ENCODE results near the gene MGAT3. TPM values are rescaled to one million over a fixed set of nuclear protein-coding genes. Genes with fewer than 3 reads are reported as not detected.

The MGAT3 gene
- total and polyA plus RNA-seq, 9 of the 15 experiments (the other 6 are each of a cell fraction or from before 2014, with no cell fraction given) = 0.10 to 11.5 (median 4.6) TPM

GRCh38 chr22:39490135-39490798 lies 33.5 kb downstream of the MGAT3 start (continued):
- peak; percentile 74; the same call in 1 of the 2 replicates for TF ChIP-seq MBD2 (IDR thresholded peaks at IDR 0.05; ENCODE audit: borderline replicate concordance, low read depth)
- 0 out of 4 replicates have a peak, but pooled peaks of 1 of the 2 experiments have one; percentile 4 for TF ChIP-seq RCOR1 (IDR thresholded peaks at IDR 0.05; ENCODE audit: borderline replicate concordance in 1 of 2, low read depth in 2 of 2, low read length in 2 of 2)
- TF ChIP-seq SREBF2 (CRISPR knock-in tag; IDR thresholded peaks at IDR 0.05) = no peak
- no peak for TF ChIP-seq ARID1B (IDR thresholded peaks at IDR 0.05)
- TF ChIP-seq CHAMP1 (IDR thresholded peaks at IDR 0.05) = no peak
- TF ChIP-seq REST (IDR thresholded peaks at IDR 0.05; ENCODE audit: borderline replicate concordance) = peak; percentile 79
- TF ChIP-seq REST (CRISPR knock-in tag; IDR thresholded peaks at IDR 0.05; ENCODE audit: low read depth) = no peak
- no peak for TF ChIP-seq ZNF274 (IDR thresholded peaks at IDR 0.05; ENCODE audit: borderline replicate concordance, low read depth, low read length)
- TF ChIP-seq TCF3 (CRISPR knock-in tag; IDR thresholded peaks at IDR 0.05) = no peak
- peak; percentile 92 for TF ChIP-seq ZNF143 (CRISPR knock-in tag; IDR thresholded peaks at IDR 0.05)
- TF ChIP-seq AFF1 (IDR thresholded peaks at IDR 0.05; ENCODE audit: low read depth in 1 of 2, partially characterized antibody in 2 of 2) = peak in 1 of 2 experiments; percentile 37
- peak; percentile 85 for TF ChIP-seq MYC (IDR thresholded peaks at IDR 0.05; ENCODE audit: low read depth, low read length)
- no peak for TF ChIP-seq MYC (CRISPR knock-in tag; IDR thresholded peaks at IDR 0.05; ENCODE audit: borderline replicate concordance, low read depth)
